ENCODE results near the gene ASB9. TPM values are rescaled to one million over a fixed set of nuclear protein-coding genes. Genes with fewer than 3 reads are reported as not detected.

ASB9 gene
- total and polyA plus RNA-seq, 7 donors = 1.1 to 3.7 (median 3.0) TPM

GRCh38 chrX:15221321-15221720, 48.6 kb downstream of the ASB9 start:
- no peaks in the 10 kb centered on the region for H3K4me1 ChIP-seq

GRCh38 chrX:15217161-15217560, 52.7 kb downstream of the ASB9 start:
- Histone ChIP-seq H3K4me3 (no peak overlapping the region), H3K27me3 (no peaks in the 10 kb centered on the region), H3K27ac (no peak overlapping the region), H3K4me1 (no peaks in the 10 kb centered on the region), H3K36me3 (no peaks in the 10 kb centered on the region), H3K9me3 (no peaks in the 10 kb centered on the region)
- TF ChIP-seq EP300 (IDR thresholded peaks at IDR 0.05) (no peak), POLR2AphosphoS5 (IDR thresholded peaks at IDR 0.05) (no peak), CTCF (IDR thresholded peaks at IDR 0.05) (no peak), POLR2A (IDR thresholded peaks at IDR 0.05) (no peak)
- WGBS, 2 donors = 80 to 88% methylated on average over 1 of the region's 1 CpG
- intact Hi-C loops (cut with DNase I) = no loop called here
- no peak for DNase-seq

More at GRCh38 chrX:15221321-15221720, 48.6 kb downstream of the ASB9 start:
- Histone ChIP-seq H3K27ac (no peak overlapping the region), H3K4me3 (no peak overlapping the region), H3K36me3 (no peaks in the 10 kb centered on the region), H3K9me3 (no peaks in the 10 kb centered on the region), H3K27me3 (no peaks in the 10 kb centered on the region)
- DNase-seq = no peak
- TF ChIP-seq POLR2AphosphoS5 (IDR thresholded peaks at IDR 0.05) (no peak), EP300 (IDR thresholded peaks at IDR 0.05) (no peak), POLR2A (IDR thresholded peaks at IDR 0.05) (no peak), CTCF (IDR thresholded peaks at IDR 0.05) (no peak)
- intact Hi-C loops (cut with DNase I) = no loop called here

- intact Hi-C loops (cut with DNase I) = no loop called here
- H3K4me1 ChIP-seq = no peaks in the 10 kb centered on the region
- WGBS, 2 donors = 94 to 96% methylated on average over 1 of the region's 1 CpG
- no peak for TF ChIP-seq POLR2A (IDR thresholded peaks at IDR 0.05)
- TF ChIP-seq POLR2AphosphoS5 (IDR thresholded peaks at IDR 0.05) = no peak
- no peak for TF ChIP-seq CTCF (IDR thresholded peaks at IDR 0.05)
- TF ChIP-seq EP300 (IDR thresholded peaks at IDR 0.05) = no peak
- no peak overlapping the region for H3K27ac ChIP-seq
- no peak overlapping the region for H3K4me3 ChIP-seq
- DNase-seq = no peak
- no peaks in the 10 kb centered on the region for H3K9me3 ChIP-seq
- no peaks in the 10 kb centered on the region for H3K36me3 ChIP-seq
- no peaks in the 10 kb centered on the region for H3K27me3 ChIP-seq
Observed at GRCh38 chrX:15216280-15216679, 53.6 kb downstream of the ASB9 start.

GRCh38 chrX:15215366-15215765, 54.5 kb downstream of the ASB9 start:
- no peak for DNase-seq
- Histone ChIP-seq H3K9me3 (no peaks in the 10 kb centered on the region), H3K4me1 (no peaks in the 10 kb centered on the region), H3K27ac (no peak overlapping the region), H3K27me3 (no peaks in the 10 kb centered on the region), H3K36me3 (no peaks in the 10 kb centered on the region), H3K4me3 (no peak overlapping the region)
- WGBS, 2 donors = 91 to 93% methylated on average over 2 of the region's 2 CpGs
- no peak for TF ChIP-seq EP300 (IDR thresholded peaks at IDR 0.05)
- no peak for TF ChIP-seq POLR2A (IDR thresholded peaks at IDR 0.05)
- TF ChIP-seq POLR2AphosphoS5 (IDR thresholded peaks at IDR 0.05) = no peak
- TF ChIP-seq CTCF (IDR thresholded peaks at IDR 0.05) = no peak
- intact Hi-C loops (cut with DNase I) = no loop called here

- intact Hi-C loops (cut with DNase I) = no loop called here
- no peak for DNase-seq
- TF ChIP-seq POLR2AphosphoS5 (IDR thresholded peaks at IDR 0.05) (no peak), CTCF (IDR thresholded peaks at IDR 0.05) (no peak), POLR2A (IDR thresholded peaks at IDR 0.05) (no peak), EP300 (IDR thresholded peaks at IDR 0.05) (no peak)
- no peaks in the 10 kb centered on the region for H3K36me3 ChIP-seq
- H3K4me1 ChIP-seq = no peaks in the 10 kb centered on the region
- no peak overlapping the region for H3K27ac ChIP-seq
- H3K4me3 ChIP-seq = no peak overlapping the region
- H3K9me3 ChIP-seq = no peaks in the 10 kb centered on the region
- 59 to 70% methylated on average over 1 of the region's 1 CpG for WGBS, 2 donors
- H3K27me3 ChIP-seq = no peaks in the 10 kb centered on the region
Observed at GRCh38 chrX:15214588-15214987, 55.3 kb downstream of the ASB9 start.
